K562 (cell line): ENCODE results near the gene RNF224. TPM values are rescaled to one million over a fixed set of nuclear protein-coding genes. Genes with fewer than 3 reads are reported as not detected.
A peak's percentile ranks its signal among the peaks of the same experiment; 100 is the strongest.

Experiments used
- ADNP ChIP-seq: fragments of 200-800 bp; sonication (Bioruptor generic); IDR thresholded peaks from 2 replicates; pipeline ENCODE4 v1.6.1; 2016; ENCODE audit warnings: missing genetic modification characterization, missing compliant biosample characterization
- BHLHE40 ChIP-seq: IDR thresholded peaks from 2 replicates; pipeline ENCODE4 v1.6.1; 2011; ENCODE audit warnings: low read length, improper control_type of control experiment
- EP400 ChIP-seq: fragments of 450-650 bp; IDR thresholded peaks from 2 replicates; pipeline ENCODE4 v1.6.1; 2017; ENCODE audit warnings: antibody characterized with exemption, mild to moderate bottlenecking, moderate library complexity
- FOXP1 ChIP-seq: sonication (generic); formaldehyde crosslinking; IDR thresholded peaks from 2 replicates; pipeline ENCODE4 v1.8.0; 2022; ENCODE audit warnings: mild to moderate bottlenecking, missing genetic modification reagents
- GABPA ChIP-seq: fragments of 200-800 bp; sonication (Bioruptor generic); conservative IDR thresholded peaks from 2 replicates; pipeline ENCODE4 v1.6.1; 2016; ENCODE audit warnings: low read depth, missing genetic modification characterization, missing compliant biosample characterization
- HDAC3 ChIP-seq: fragments of 450-650 bp; IDR thresholded peaks from 2 replicates; pipeline ENCODE4 v1.6.1; 2018; ENCODE audit warnings: borderline replicate concordance, mild to moderate bottlenecking, moderate library complexity; ENCODE audit not compliant: partially characterized antibody
- HOMEZ ChIP-seq: fragments of 250-450 bp; sonication (Bioruptor Pico); IDR thresholded peaks from 2 replicates; pipeline ENCODE4 v1.4.0; 2020; ENCODE audit warnings: mild to moderate bottlenecking, moderate library complexity
- MTF1 ChIP-seq: fragments of 250-450 bp; sonication (Bioruptor Pico); IDR thresholded peaks from 2 replicates; pipeline ENCODE4 v1.9.0; 2021; ENCODE audit warnings: moderate library complexity, mild to moderate bottlenecking, inconsistent platforms, borderline replicate concordance
- NCOR1 ChIP-seq: fragments of 450-650 bp; IDR thresholded peaks from 2 replicates; pipeline ENCODE4 v1.6.1; 2016; ENCODE audit warnings: mild to moderate bottlenecking, moderate library complexity
- NFYB ChIP-seq: IDR thresholded peaks from 2 replicates; pipeline ENCODE4 v1.6.1; 2011; ENCODE audit warnings: mild to moderate bottlenecking, moderate library complexity; ENCODE audit not compliant: insufficient read length; ENCODE audit errors: extremely low read depth
- NR2F6 ChIP-seq: fragments of 450-650 bp; formaldehyde crosslinking; IDR thresholded peaks from 2 replicates; pipeline ENCODE4 v1.4.0; 2020; ENCODE audit warnings: mild to moderate bottlenecking
- PHB ChIP-seq: fragments of 250-450 bp; sonication (Bioruptor Pico); IDR thresholded peaks from 2 replicates; pipeline ENCODE4 v1.5.0; 2021
- POLR2B ChIP-seq: fragments of 450-650 bp; IDR thresholded peaks from 2 replicates; pipeline ENCODE4 v1.6.1; 2018; ENCODE audit warnings: low read depth; ENCODE audit not compliant: partially characterized antibody
- RB1 ChIP-seq: fragments of 450-650 bp; IDR thresholded peaks from 2 replicates; pipeline ENCODE4 v1.6.1; 2017; ENCODE audit warnings: low read depth, mild to moderate bottlenecking
- RBFOX2 ChIP-seq: fragments of 200-400 bp; formaldehyde crosslinking; IDR thresholded peaks from 2 replicates; pipeline ENCODE4 v1.6.1; 2017; ENCODE audit warnings: low read depth, mild to moderate bottlenecking, low read length, moderate library complexity
- SIN3A ChIP-seq, 2 experiments: fragments of 150-350 bp in 1 of 2; IDR thresholded peaks; 2 replicates each; pipeline ENCODE4 v1.6.1; 2011 to 2016; ENCODE audit warnings: borderline replicate concordance in 2 of 2, low read depth in 2 of 2, low read length in 2 of 2, mild to moderate bottlenecking in 2 of 2, moderate library complexity in 2 of 2; ENCODE audit not compliant: control insufficient read depth in 1 of 2
- SP1 ChIP-seq: sonication (generic); formaldehyde crosslinking; IDR thresholded peaks from 2 replicates; pipeline ENCODE4 v1.8.1; 2022; ENCODE audit warnings: mild to moderate bottlenecking, missing genetic modification reagents
- SREBF2 ChIP-seq: sonication (generic); formaldehyde crosslinking; IDR thresholded peaks from 2 replicates; pipeline ENCODE4 v1.4.0; 2020; ENCODE audit warnings: mild to moderate bottlenecking, missing genetic modification reagents
- STAT5B ChIP-seq: fragments of 250-450 bp; sonication (Bioruptor Pico); IDR thresholded peaks from 2 replicates; pipeline ENCODE4 v1.8.0; 2021; ENCODE audit warnings: mild to moderate bottlenecking, inconsistent platforms
- USF1 ChIP-seq: sonication (generic); formaldehyde crosslinking; IDR thresholded peaks from 2 replicates; pipeline ENCODE4 v1.9.0; 2022; ENCODE audit warnings: mild to moderate bottlenecking, missing genetic modification reagents
- ZBTB1 ChIP-seq: sonication (generic); formaldehyde crosslinking; IDR thresholded peaks from 2 replicates; pipeline ENCODE4 v1.8.1; 2023; ENCODE audit warnings: missing genetic modification reagents, low read depth, mild to moderate bottlenecking, borderline replicate concordance
- ZNF12 ChIP-seq: sonication (generic); formaldehyde crosslinking; IDR thresholded peaks from 2 replicates; pipeline ENCODE4 v1.4.0; 2020; ENCODE audit warnings: mild to moderate bottlenecking, missing genetic modification reagents
- ZNF347 ChIP-seq: fragments of 450-650 bp; formaldehyde crosslinking; IDR thresholded peaks from 2 replicates; pipeline ENCODE4 v1.4.0; 2020; ENCODE audit warnings: low read depth, mild to moderate bottlenecking, moderate library complexity
- ZNF41 ChIP-seq: fragments of 250-450 bp; sonication (Bioruptor Pico); conservative IDR thresholded peaks from 2 replicates; pipeline ENCODE4 v1.4.0; 2020; ENCODE audit warnings: mild to moderate bottlenecking
- ZNF449 ChIP-seq: fragments of 250-450 bp; sonication (Bioruptor Pico); IDR thresholded peaks from 2 replicates; pipeline ENCODE4 v1.8.0; 2022; ENCODE audit warnings: moderate library complexity, mild to moderate bottlenecking, inconsistent platforms
- ZNF766 ChIP-seq: fragments of 200-800 bp; sonication (Bioruptor generic); conservative IDR thresholded peaks from 2 replicates; pipeline ENCODE4 v1.6.1; 2016; ENCODE audit warnings: missing genetic modification characterization, missing compliant biosample characterization
- polyA plus RNA-seq, 8 experiments: library from polyadenylated mRNA; depleted of rRNA in 4 of 8; stranded (reverse) in 5 of 8; unstranded in 3 of 8; fragments of >200 nt; fragmentation: Nextera tagmentation in 2 of 8; fragmentation: Illumina TruSeq in 1 of 8; extraction: Ambion mirVana in 2 of 8; extraction: Trizol in 1 of 8; gene quantifications; 2 replicates each; pipeline versions ENCODE4 v1.2.1 to v1.2.3, GENCODE V29; 2011 to 2014; ENCODE audit warnings: inconsistent platforms in 1 of 8, missing spikeins in 1 of 8
- total RNA-seq, 7 experiments: library from RNA; depleted of rRNA in 6 of 7; stranded (reverse); fragments of >200 nt in 6 of 7; fragmentation: Illumina TruSeq in 2 of 7; extraction: Trizol in 2 of 7; gene quantifications; 2 replicates each; pipeline versions ENCODE4 v1.2.1 to v1.2.3, GENCODE V29; 2011 to 2021; ENCODE audit warnings: low replicate concordance in 1 of 7

The RNF224 gene
- total and polyA plus RNA-seq, 9 of the 15 experiments (the other 6 are each of a cell fraction or from before 2014, with no cell fraction given) = not detected

- no peak; the same call in 1 of the 2 replicates for TF ChIP-seq EP400
- peak; percentile 83 for TF ChIP-seq RBFOX2
- TF ChIP-seq STAT5B (CRISPR knock-in tag) = no peak
- no peak for TF ChIP-seq USF1 (CRISPR knock-in tag)
- TF ChIP-seq BHLHE40 = no peak
- TF ChIP-seq FOXP1 (CRISPR knock-in tag) = peak; percentile 46; the same call in 1 of the 2 replicates
- TF ChIP-seq ZNF766 (CRISPR knock-in tag) = no peak
- TF ChIP-seq ZNF449 = no peak
- TF ChIP-seq NFYB = no peak
- TF ChIP-seq SREBF2 (CRISPR knock-in tag) = no peak
- TF ChIP-seq ZNF347 (CRISPR knock-in tag) = no peak
- TF ChIP-seq SP1 (CRISPR knock-in tag) = peak; percentile 72
- peak; percentile 100 for TF ChIP-seq GABPA
- peak; percentile 98 for TF ChIP-seq ZBTB1 (CRISPR knock-in tag)
- peak; percentile 99 for TF ChIP-seq RB1
- TF ChIP-seq HOMEZ (CRISPR knock-in tag) = 0 out of 2 replicates have a peak, but pooled peaks have one; percentile 27
- TF ChIP-seq HDAC3 = no peak
- TF ChIP-seq ZNF12 (CRISPR knock-in tag) = peak; percentile 57; the same call in 1 of the 2 replicates
- TF ChIP-seq NCOR1 = peak; percentile 41; the same call in 1 of the 2 replicates
- TF ChIP-seq POLR2B = peak; percentile 81
- no peak for TF ChIP-seq MTF1 (CRISPR knock-in tag)
- no peak for TF ChIP-seq NR2F6 (CRISPR knock-in tag)
- TF ChIP-seq PHB (CRISPR knock-in tag) = 0 out of 2 replicates have a peak, but pooled peaks have one; percentile 84
- TF ChIP-seq ADNP (tag) = no peak
- peak; percentile 81; a peak in 2 of 4 replicates for TF ChIP-seq SIN3A (IDR thresholded peaks at IDR 0.05; ENCODE audit: borderline replicate concordance in 2 of 2, control insufficient read depth in 1 of 2, low read depth in 2 of 2, low read length in 2 of 2)
- TF ChIP-seq ZNF41 (CRISPR knock-in tag) = no peak
Observed at GRCh38 chr9:137254624-137255447, 27.5 kb downstream of the RNF224 start, which contains the start of gene NELFB (continued).
